GM19463 (cell line): Measurements from ENCODE around the gene LCE3B.

Experiments used
- ATAC-seq: cut with Tn5 transposase; IDR thresholded peaks from one replicate; pipeline ENCODE4 v1.9.1; 2021; ENCODE audit warnings: mild to moderate bottlenecking, moderate library complexity; ENCODE audit not compliant: unreplicated experiment

Gene LCE3B

GRCh38 chr1:152657677-152658076, 44.1 kb downstream of the LCE3B start:
- ATAC-seq, result no peak

- ATAC-seq, result no peak
Measured at GRCh38 chr1:152658649-152659048, 45.0 kb downstream of the LCE3B start.

GRCh38 chr1:152663098-152663497, 49.5 kb downstream of the LCE3B start, which contains the start of gene LCE2D:
Gene LCE2D (plus strand): TSS chr1:152663380. CDS start chr1:152664106, 726 bp downstream.
- no peak for ATAC-seq
